Midbrain (tissue), 1 donor: ENCODE data around the gene SPATC1L.
A peak's percentile ranks its signal among the peaks of the same experiment; 100 is the strongest.
"Not testable (repeated sequence)": the region's sequence is repeated elsewhere in the genome, so short reads cannot be mapped to it uniquely, and the experiment has no call there.

Source experiments
- DNase-seq: peaks from one replicate; lab custom pipeline; 2025; lab: John Stamatoyannopoulos, UW

Gene SPATC1L

DNA sequence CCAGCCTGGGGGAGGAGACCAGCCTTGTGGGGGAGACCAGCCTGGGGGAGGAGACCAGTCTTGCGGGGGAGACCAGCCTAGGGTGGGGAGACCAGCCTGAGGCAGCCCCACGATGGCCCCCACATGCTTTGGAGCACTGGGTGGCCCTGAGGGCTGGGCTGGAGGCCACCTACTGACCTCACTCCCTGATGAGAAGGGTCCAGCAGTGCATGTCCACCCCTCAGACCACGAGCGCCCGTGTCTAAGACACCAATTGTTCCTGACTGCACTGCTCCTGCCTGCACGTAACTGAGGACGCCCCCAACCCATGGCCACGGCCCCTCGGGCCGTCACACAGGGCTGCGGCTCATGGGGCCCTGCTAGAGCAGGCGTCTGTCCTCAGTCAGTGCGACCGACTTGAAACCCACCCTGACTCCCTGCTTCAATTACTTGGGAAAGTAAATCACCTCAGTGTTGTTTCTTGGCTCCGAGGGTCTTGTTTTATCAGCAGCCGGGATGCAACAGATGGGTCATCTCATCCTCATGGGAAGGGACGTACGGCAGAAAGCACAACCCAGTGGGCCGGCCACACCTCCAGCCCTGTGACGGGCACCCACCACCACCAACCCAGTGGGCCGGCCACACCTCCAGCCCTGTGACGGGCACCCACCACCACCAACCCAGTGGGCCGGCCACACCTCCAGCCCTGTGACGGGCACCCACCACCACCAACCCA lies at the start of gene SPATC1L:
TSS of gene SPATC1L (minus strand) at position 550 of the 715 bp plus-strand sequence. CDS start 1,643 bp downstream, outside the sequence.
- DNase-seq, result peak; percentile 46

DNA sequence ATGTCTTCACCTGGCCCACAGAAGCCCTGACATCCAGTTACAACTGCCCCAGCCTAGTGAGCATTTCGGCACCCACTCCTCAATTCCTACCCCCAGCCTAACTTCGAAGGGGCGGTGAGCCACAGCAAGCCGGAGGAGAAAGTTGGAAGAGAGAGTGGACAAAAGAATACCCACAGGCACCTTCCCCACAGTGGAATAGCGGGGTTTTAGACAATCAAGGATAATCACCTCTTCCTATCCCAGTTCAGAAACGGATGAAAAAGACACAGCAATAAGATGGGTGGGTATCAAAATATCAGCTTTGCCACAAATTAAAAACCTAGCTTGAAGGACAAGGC lies 45.6 kb upstream of the SPATC1L start:
- DNase-seq, result no peak

DNA sequence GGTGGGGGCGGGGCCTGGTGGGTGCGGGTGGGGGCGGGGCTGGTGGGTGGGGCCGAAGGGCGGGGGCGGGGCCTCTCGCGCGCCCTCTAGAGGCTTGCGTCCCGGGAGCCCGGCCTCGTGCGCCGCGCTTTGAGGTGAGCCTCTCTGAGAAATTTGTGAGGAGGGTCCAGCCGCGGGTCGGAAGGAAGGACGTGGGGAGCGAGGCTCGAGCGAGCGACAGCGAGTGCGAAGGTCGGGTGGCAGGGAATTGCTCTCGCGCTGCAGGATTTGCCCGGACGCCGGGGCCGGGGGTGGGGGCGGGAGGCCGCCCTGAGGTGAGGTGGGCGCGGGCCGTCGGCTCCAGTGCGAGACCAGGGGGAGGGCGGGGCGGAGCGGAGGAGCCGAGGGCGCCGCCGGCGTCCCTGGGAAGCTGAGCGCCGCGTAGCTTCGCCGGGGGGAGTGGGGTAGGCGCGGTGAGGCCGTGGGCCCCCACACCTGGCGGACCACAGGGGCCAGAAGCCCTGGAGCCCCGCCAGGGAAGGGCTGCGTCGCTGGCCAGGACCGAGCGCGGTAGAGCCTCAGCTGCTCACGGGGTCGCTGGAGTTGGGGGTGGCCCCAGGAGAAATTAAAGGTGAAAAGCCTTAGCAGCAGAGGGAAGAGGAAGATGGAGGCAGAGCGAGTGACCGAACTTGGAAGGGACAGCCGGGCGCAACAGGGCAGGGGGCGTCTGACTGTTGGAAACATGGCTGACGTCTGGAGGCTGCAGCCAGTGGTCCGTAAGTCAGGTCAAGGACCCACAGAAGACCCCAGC lies 45.1 kb upstream of the SPATC1L start:
- DNase-seq, result no peak

DNA sequence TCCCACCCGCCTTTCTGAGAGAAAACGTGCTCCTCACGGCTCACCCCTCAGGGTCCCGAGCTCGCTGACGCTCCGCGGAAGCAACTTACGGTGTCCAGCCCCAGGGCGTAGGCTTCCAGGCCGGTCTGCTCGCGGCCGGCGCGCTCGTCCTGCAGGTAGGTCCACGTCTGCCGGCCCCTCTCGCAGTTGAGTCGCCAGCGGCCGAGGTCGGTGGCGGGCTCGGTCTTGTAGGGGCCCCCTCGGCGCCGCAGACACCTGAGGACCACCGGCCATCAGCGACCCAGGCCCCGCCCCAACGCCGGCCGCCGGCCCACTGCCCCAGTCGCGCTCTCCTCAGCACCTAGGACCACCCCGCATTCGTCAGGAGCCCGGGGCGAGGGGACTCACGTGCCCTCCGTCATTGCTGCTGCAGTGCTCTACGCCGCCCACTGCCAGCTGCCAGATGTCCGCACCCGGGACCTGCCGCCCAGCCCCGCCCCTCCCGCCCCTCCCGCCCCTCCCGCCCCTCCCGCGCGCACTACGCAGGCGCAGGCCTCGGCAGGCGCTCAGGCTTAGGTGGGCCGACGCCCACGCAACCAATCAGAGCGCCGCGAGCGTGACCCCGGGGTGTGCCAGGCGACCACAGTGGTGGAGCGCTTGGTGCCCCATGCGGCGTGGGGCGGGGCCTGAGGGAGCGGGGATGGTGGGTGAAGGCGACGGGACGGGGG lies 44.2 kb upstream of the SPATC1L start, which contains the start of gene LSS:
TSS of gene LSS (minus strand) at position 430 of the 707 bp plus-strand sequence. CDS start at position 401, 29 bp downstream.
- DNase-seq, result peak; percentile 95

DNA sequence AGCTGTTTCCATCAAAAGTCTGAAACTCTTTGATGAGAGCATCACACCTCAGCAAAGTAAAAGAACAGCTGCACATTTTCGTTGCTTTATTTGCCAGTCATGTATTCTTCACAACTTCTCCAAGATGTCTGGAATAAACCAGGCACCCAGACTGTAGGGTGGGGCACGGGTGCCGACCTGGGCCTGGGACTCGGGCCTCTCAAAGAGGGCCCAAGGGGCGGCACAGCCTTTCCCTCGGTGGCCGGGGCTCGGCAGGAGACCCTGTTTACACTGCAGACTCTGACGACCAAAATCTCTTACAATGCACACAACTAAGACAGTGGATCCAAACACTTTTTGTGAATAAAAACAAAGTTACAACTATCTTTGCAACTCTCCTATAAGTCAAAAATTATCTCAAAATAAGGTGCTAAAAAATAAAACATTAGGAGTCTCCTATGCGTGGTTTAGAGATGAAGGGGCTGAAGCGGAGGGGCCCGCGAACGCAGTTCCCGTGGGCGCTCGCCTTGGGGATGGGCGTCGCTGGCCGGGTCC lies 43.6 kb upstream of the SPATC1L start:
- no peak for DNase-seq

DNA sequence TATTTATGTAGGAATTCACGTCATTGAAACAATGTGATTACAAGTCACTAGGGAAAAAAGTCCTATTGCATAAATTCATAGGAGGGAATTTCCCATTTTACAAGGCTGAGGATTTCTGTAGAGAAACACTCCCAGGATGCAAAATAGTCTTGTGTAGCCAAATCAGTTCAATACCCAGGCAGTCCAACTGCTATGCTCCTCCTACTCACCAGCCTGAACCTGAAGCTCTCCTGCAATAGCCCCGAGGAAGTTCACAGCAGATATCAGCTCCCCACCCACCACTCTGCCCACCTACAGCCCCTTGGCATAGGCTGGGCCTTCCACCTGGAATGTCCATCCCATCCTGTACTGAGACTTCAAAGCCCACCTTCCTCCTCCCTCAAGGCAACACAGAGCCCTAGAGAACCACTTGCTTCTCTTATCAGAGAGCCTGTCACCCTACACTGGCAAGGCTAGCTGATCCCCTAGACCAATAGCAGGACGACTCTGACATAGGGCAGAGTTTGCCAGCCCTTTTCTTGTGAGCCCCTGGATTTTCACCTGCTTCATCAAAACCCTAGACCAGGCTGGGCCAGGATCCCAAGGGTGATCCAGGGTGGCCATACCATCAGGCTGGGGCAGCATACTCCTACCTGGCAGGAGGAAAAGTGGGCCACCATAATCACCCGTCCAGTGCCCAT lies 42.8 kb upstream of the SPATC1L start:
- DNase-seq, result no peak

DNA sequence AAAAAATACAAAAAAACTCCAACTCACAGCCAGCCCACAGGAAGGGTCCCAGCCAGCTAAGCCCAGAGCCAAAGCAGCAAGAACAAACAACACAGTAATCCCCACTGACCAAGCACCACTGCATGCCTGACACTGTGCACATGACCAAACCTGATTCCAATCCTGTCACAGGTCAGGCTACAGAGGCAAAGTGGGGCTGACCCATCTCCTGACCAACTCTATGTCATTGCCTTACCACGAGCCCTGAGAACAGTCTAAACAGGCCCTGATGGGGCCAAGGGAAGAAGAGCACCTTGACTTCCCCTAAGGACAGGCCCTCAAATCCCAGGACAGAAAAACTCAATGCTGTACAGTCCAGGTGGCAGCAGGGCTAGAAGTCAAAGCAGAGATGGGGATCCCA lies 41.9 kb upstream of the SPATC1L start:
- DNase-seq, result peak; percentile 17

DNA sequence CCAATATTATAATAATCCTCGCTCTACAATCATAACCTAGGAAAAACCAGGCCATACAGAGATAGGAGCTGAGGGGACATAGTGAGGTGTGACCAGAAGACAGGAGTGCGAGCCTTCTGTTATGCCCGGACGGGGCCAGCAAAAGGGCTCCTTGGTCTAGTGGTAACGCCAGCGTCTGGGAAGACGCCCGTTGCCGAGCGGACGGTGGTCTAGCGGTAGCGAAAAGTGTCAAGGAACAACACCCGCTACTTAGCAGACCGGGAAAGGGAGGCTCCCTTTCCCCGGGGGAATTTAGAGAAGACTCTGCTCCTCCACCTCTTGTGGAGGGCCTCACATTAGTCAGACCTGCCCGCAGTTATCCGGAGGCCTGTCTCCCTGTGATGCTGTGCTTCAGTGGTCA lies 39.4 kb upstream of the SPATC1L start:
- DNase-seq, result not testable (repeated sequence)

DNA sequence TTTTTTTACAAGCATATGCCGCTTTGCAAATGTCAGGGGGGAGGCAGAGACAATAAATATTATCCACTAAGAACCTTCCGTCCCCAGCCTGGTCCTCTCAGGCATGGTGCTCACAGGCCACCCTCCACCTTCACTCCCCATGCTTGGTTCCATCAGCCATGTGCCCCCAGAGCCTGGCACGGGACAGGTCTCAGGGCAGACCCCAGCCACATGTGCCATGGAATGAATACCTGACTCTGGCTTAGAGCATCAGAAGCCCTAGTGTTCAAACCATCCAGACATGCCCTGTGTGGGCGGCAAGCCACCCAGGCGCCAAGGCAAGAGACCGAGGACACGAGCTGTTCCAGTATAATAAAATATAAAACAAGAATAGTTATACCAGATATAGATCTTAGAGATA lies 39.0 kb upstream of the SPATC1L start:
- DNase-seq, result no peak

DNA sequence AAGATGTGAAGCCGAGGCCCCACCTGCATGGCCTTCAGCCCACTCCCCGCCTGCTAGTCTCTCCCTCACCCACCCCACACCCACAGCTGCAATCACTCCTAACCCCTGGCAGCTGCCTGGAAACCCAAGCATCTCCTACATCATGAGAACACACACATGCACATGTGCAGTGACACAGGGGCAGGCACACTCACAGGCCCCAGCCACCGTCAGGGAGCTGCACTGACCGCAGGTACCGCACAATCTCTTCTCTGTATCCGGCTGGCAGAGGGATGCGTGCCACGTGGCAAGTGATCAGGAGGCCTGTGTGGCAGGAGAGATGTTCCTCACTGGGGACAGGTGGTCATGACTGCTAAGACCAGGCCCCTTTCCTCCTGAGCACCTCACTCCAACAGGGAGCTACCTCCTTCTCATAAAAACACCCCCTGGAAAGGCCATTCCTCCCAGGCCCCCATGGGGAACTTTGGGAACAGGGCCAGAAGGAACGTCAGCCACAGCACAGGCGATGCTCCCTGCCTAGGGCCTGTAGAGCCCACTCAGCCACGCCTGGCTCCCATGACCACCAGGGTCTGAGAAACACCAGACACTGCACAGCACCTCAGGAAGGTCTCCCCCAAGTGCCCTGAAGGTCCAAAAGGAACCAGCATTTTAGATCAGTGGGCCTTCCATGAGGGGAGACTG lies 38.3 kb upstream of the SPATC1L start:
- DNase-seq, result no peak

DNA sequence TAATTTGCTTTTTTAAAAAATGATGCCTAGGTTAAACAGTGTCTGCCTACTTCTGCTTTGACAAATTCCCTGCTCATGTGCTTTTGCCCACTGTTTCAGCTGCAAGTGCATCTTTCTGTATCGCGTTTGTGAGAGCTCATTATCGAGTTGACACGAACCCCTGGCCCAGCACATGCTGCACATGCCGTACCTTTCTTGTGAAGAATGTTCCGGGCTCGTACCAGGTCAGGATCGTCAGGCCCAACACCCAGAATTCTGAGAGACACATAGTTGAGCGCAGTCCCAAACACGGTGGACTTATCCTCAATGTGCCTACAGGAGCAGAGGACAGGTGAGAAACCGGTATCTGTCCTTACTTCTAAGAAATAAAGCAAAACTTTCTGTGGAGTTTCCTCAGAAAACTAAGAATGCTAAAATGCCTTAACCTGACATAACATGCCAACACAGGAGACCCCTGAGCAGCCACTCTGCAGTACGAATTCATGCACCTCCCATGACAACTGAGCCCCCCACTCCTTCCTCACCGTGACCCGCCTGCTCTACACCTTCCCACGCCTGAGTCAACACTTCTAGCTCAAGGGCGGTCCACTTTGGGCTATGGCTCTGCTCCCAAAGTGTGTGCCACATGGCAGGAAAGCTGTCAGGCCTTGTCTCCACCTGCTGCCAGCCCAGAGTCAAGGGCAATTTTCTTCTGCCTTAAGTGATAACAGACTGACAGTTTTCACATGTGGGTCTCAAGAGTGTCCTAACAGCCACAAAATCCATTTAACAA lies 37.6 kb upstream of the SPATC1L start:
- no peak for DNase-seq

DNA sequence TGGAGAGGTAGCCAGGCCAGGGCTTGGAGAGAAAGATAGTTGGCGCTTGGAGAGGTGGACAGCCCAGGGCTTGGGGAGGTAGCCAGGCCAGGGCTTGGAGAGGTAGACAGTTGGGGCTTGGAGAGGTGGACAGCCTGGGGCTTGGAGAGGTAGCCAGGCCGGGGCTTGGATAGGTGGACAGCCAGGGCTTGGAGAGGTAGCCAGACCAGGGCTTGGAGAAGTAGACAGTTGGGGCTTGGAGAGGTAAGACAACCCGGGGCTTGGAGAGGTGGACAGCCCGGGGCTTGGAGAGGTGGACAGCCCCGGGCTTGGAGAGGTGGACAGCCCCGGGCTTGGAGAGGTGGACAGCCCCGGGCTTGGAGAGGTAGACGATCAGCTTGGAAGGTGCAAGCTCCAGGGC lies 36.6 kb upstream of the SPATC1L start:
- DNase-seq, result no peak

DNA sequence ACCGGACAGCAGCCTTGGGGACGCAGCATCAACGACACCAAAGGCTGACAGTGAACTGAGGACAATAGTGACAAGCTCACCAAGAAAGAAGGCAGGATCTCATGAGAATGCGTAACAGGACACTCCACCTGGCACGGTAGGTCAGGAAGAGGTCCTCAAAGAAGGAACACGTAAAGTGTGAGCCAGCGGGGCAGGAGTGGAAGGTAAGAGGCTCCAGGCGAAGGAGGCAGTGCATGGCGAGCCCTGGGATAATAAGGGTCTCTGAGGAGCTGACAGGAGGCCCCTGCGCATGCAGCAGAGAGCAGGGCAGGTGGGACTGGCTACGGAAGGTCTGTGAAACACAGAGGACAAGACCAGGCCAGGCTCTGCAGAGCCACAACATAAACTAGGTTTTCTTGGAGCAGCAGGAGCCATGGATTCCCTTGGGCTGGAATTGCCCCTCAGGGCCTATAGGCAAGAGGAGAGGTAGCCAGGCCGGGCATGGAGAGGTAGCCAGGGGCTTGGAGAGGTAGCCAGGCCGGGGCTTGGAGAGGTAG lies 36.1 kb upstream of the SPATC1L start:
- no peak for DNase-seq

DNA sequence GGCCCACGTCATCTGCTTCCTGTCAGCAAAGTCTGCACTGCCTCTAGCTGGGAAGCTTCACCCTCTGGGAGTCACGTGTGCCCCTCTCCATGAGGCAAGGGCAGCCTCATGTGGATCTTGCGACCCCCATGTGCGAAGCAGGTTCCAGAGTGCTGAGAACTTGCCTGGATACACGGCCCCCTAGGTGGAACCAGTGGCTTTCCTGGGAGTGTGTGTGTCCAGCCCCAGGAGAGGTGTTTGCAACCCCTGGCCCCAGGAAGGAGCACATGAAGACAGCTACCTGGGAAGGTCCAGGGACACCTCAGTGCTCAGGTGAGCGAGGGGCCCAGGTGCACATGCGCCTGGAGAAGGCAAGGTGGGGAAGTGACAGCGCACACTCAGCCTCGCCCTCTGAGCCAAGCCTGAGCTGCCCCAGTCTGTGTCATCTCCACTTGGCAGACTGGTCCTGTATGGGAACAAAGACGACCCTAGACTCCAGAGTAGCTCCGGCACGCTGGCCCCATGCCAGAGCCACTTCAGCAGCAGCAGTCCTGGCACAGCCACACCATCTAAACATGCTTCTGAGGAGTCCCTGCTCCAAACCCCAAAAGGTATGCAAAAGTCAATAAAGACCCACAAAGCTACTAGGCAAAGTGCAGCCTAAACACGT lies 35.5 kb upstream of the SPATC1L start:
- no peak for DNase-seq

DNA sequence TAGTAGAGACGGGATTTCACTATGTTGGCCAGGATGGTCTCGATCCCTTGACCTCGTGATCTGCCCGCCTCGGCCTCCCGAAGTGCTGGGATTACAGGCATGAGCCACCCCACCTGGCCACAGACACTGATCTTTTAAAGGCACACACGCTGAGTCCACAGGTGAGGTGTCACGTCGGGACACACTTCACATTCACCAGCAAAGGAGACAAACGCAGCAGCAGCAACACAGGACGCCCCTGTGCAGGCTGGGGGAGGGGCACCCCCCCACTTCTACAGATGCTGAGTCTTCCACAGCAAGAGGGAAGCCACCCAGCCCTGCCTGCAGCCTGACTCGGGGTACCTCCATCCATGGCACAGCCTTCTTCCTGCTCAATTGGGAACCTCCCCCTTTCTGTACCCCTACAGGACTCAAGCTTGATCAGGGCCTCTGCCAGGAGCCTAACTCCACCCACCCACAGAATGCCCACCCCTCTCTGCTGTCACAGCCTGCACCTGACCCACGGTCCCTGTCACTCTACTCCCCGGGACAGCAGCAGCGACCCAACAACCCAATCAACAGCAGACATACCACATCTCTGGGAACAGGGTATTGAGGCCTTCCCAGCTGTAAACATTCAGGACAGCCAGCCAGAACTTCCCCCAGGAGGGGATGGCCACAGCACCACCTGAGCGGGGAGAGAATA lies 34.8 kb upstream of the SPATC1L start:
- DNase-seq, result no peak

DNA sequence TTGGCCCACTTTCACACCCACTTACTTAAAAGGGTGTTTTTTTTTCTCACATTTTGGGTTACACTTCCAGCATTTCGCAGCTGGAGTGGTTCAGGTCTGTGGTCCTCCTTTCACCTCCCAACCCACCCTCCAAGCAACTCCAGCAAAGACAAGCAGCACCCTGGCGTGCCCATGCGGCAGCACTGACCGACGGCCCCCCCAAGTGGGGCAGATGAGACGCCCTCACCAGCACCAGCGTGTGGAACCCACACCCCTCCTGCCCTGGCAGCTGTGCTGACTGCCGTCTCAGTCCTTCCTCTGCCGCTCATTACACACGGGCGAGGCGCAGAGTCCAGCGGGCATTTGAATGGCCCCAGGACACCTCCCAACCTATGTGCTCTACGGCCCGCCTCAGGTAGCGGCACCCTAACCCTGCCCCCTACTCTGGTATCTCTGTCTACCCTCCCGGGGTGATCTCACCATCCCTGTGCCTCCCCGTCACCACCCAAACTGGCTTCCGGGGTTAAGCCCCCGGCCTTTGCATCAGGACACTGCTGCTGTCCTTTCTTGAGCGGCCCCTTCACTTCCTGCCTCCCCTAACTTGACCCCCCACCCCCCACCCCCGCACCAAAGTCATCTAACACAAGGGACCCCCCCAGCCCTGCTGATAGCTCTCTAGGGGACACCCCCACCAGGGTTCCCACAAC lies 33.4 kb upstream of the SPATC1L start:
- DNase-seq, result no peak

DNA sequence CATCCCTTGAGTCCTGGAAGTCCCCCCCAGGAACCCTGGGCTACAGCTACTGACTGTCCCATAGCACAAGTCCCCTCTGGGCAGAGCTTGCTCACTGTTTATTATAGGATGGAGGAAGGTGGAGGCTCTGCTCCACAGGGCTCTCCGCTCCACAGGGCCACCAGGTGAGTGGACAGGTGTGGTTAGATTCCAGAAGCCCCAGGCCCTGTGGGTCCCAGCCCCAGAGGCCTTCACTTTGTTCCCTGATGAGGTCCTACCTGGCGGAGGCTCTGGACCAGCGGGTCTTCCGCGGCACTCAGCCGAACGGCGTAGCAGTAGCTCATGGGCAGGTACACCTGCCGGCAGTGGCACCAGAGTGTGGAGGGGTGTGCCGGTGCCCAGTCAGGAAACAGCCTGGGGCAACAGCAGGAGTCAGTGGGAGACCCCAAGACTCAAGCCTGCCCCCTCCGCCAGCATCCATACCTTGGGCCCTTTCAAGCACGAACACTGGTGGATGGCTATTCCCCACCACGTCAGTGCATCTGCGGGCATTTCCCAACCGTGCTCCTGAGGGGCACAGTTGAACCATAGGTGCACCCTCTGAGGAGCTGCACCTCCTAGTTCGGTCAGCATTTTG lies 32.0 kb upstream of the SPATC1L start:
- DNase-seq, result no peak
